H7 (cell line): Measurements from ENCODE around the gene LRRC53. TPM values are rescaled to one million over a fixed set of nuclear protein-coding genes. Genes with fewer than 3 reads are reported as not detected.

ENCODE experiments used
- DNase-seq: peaks from one replicate; pipeline ENCODE4 v3.0.0; 2012
- H3K27me3 ChIP-seq: 2 replicates; pipeline ENCODE4 v1.6.0; 2011; ENCODE audit warnings: mild to moderate bottlenecking, low read length; ENCODE audit not compliant: control insufficient read depth, insufficient read depth
- H3K36me3 ChIP-seq: replicated peaks from 2 replicates; pipeline ENCODE4 v1.5.1; 2011; ENCODE audit warnings: low read length; ENCODE audit not compliant: control insufficient read depth, insufficient read depth
- H3K4me3 ChIP-seq: 2 replicates; pipeline ENCODE4 v1.5.1; 2011; ENCODE audit warnings: low read depth, mild to moderate bottlenecking, control low read depth, low read length, moderate library complexity; ENCODE audit not compliant: insufficient read depth
- total RNA-seq: library from RNA; depleted of rRNA; stranded (reverse); fragments of >200 nt; shearing (Covaris generic); gene quantifications from 2 replicates; pipeline ENCODE4 v1.2.3, GENCODE V29; 2014; rRNA removed

Gene LRRC53
- not detected in 2 replicates for total RNA-seq

- no peak for DNase-seq
- Histone ChIP-seq H3K4me3 (no peak within 1 kb of the TSS), H3K27me3 (no peaks in the 10 kb centered on the region), H3K36me3 (no peaks in the 10 kb centered on the region)
Observed at GRCh38 chr1:74512170-74512915, at the start of gene LRRC53. TSS of gene LRRC53 (minus strand) at chr1:74512611. CDS start at chr1:74483349, 29,262 bp downstream.

- Histone ChIP-seq H3K27me3 (no peaks in the 10 kb centered on the region), H3K4me3 (no peak overlapping the region), H3K36me3 (no peaks in the 10 kb centered on the region)
- DNase-seq = no peak
Observed at GRCh38 chr1:74549932-74550331, 37.5 kb upstream of the LRRC53 start.

GRCh38 chr1:74548961-74549750 lies 36.7 kb upstream of the LRRC53 start:
- no peak for DNase-seq
- Histone ChIP-seq H3K4me3 (no peak overlapping the region), H3K27me3 (no peaks in the 10 kb centered on the region), H3K36me3 (no peaks in the 10 kb centered on the region)

- H3K27me3 ChIP-seq = no peaks in the 10 kb centered on the region
- DNase-seq = no peak
- no peaks in the 10 kb centered on the region for H3K36me3 ChIP-seq
- no peak overlapping the region for H3K4me3 ChIP-seq
Observed at GRCh38 chr1:74545821-74546220, 33.4 kb upstream of the LRRC53 start.

GRCh38 chr1:74534241-74534640 lies 21.8 kb upstream of the LRRC53 start:
- Histone ChIP-seq H3K4me3 (no peak overlapping the region), H3K36me3 (no peaks in the 10 kb centered on the region), H3K27me3 (no peaks in the 10 kb centered on the region)
- no peak for DNase-seq

- DNase-seq = no peak
- H3K4me3 ChIP-seq = no peak overlapping the region
- no peaks in the 10 kb centered on the region for H3K36me3 ChIP-seq
- H3K27me3 ChIP-seq = no peaks in the 10 kb centered on the region
Observed at GRCh38 chr1:74531796-74532195, 19.4 kb upstream of the LRRC53 start.

- no peaks in the 10 kb centered on the region for H3K36me3 ChIP-seq
- no peak overlapping the region for H3K4me3 ChIP-seq
- no peak for DNase-seq
- H3K27me3 ChIP-seq = no peaks in the 10 kb centered on the region
Observed at GRCh38 chr1:74530892-74531291, 18.5 kb upstream of the LRRC53 start.

- H3K36me3 ChIP-seq = no peaks in the 10 kb centered on the region
- DNase-seq = no peak
- H3K27me3 ChIP-seq = no peaks in the 10 kb centered on the region
- no peak overlapping the region for H3K4me3 ChIP-seq
Observed at GRCh38 chr1:74528123-74528522, 15.7 kb upstream of the LRRC53 start.

- DNase-seq = no peak
- H3K27me3 ChIP-seq = no peaks in the 10 kb centered on the region
- no peaks in the 10 kb centered on the region for H3K36me3 ChIP-seq
- no peak overlapping the region for H3K4me3 ChIP-seq
Observed at GRCh38 chr1:74526708-74527107, 14.3 kb upstream of the LRRC53 start.

- no peak for DNase-seq
- no peak overlapping the region for H3K4me3 ChIP-seq
- H3K36me3 ChIP-seq = no peaks in the 10 kb centered on the region
Observed at GRCh38 chr1:74523873-74524480, 11.6 kb upstream of the LRRC53 start.

GRCh38 chr1:74522148-74522547 lies 9.7 kb upstream of the LRRC53 start:
- Histone ChIP-seq H3K27me3 (no peaks in the 10 kb centered on the region), H3K4me3 (no peak overlapping the region), H3K36me3 (no peaks in the 10 kb centered on the region)
- peak; percentile 15 for DNase-seq

More at GRCh38 chr1:74523873-74524480, 11.6 kb upstream of the LRRC53 start:
- no peaks in the 10 kb centered on the region for H3K27me3 ChIP-seq

GRCh38 chr1:74517599-74518051 lies 5.2 kb upstream of the LRRC53 start:
- DNase-seq = no peak

GRCh38 chr1:74513411-74514300 lies 1.2 kb upstream of the LRRC53 start:
- DNase-seq = no peak
- Histone ChIP-seq H3K27me3 (no peaks in the 10 kb centered on the region), H3K36me3 (no peaks in the 10 kb centered on the region), H3K4me3 (no peak overlapping the region)

More at GRCh38 chr1:74517599-74518051, 5.2 kb upstream of the LRRC53 start:
- H3K4me3 ChIP-seq = no peak overlapping the region
- H3K36me3 ChIP-seq = no peaks in the 10 kb centered on the region
- no peaks in the 10 kb centered on the region for H3K27me3 ChIP-seq

- Histone ChIP-seq H3K27me3 (no peaks in the 10 kb centered on the region), H3K4me3 (no peak overlapping the region), H3K36me3 (no peaks in the 10 kb centered on the region)
- DNase-seq = no peak
Observed at GRCh38 chr1:74508449-74508848, 4.0 kb downstream of the LRRC53 start.
